GM19238 (cell line): Measurements from ENCODE around the gene TARS3.
"Not testable (repeated sequence)": the region's sequence is repeated elsewhere in the genome, so short reads cannot be mapped to it uniquely, and the experiment has no call there.

Experiments
- DNase-seq: peaks from one replicate; pipeline ENCODE4 v3.0.0; 2011; ENCODE audit warnings: low spot score; ENCODE audit not compliant: insufficient read length

The TARS3 gene

GRCh38 chr15:101723874-101724674 is at the start of gene TARS3:
Gene TARS3 (minus strand): TSS chr15:101724473. CDS start chr15:101724387, 86 bp downstream.
- peak; percentile 82 for DNase-seq

- no peak for DNase-seq
These were observed 49.3 kb upstream of the TARS3 start for GRCh38 chr15:101773496-101774100.

DNA sequence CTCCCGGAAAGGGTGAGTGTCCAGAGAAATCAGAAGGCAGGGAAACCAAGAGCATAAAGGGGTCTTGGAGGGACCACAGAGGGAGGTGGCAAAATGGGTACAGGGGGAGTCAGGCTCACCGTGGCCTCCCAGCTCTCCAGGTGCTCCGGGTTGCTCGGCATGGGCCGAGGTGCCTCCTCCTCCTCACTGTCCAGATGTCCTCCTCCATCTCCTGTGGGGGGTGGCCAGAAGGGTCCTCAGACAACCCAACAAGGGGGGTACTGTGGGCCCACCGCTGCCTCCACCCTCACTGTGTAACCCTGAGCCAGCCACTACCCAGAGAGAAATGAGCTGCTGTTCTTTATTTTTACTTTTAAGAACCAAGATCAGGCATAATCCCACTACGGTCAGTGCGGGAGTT is 48.6 kb upstream of the TARS3 start:
- no peak for DNase-seq

GRCh38 chr15:101767083-101767640 is 42.9 kb upstream of the TARS3 start:
- not testable (repeated sequence) for DNase-seq

DNA sequence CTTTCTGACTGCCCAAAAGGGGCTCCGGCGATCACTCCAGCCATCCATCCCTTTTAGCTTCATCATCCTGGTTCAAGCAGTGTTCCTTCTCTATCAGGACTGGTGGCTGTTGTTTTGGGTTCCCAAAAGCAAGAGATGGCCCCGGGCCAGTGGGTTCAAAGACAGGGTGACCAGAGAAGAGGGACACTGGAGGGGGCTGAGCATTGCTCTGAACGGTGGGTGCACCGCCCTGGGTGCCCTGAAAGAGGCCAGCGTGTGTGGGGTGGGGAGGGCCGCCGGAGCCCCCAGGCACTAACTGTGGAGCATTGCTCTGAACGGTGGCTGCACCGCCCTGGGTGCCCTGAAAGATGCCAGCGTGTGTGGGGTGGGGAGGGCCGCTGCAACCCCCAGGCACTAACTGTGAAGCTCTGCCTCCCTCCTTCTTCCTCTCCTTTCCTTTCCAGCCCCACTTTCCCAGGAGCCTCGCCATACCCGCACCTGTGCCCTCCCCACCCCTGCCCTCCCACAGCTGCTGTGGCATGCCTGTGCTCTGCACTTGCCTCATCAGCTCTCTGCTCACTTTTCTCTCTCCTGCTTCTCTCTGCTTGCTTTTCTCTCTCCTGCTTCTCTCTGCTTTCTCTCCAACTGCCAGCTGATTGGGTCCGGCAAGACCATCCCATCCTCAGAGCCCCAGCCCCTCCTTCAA is 41.6 kb upstream of the TARS3 start:
- DNase-seq, result no peak

DNA sequence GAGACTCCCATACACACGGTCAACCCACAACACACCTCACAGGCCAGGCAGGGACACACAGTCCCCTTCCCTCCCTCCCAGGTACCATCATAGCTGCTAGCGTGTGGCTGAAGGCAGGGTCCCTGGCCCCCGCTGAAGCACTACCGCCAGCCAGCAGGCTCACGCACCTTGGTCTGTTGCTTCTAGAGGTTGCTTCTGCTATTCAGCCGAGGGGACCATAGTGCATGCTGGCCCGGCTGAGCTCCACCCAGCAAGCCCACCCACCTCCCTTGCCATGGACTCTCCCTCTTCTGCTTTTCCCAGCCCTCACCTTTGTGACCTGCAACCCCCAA is 41.0 kb upstream of the TARS3 start:
- not testable (repeated sequence) for DNase-seq

- not testable (repeated sequence) for DNase-seq
These were observed 40.5 kb upstream of the TARS3 start for GRCh38 chr15:101764669-101765339.

DNA sequence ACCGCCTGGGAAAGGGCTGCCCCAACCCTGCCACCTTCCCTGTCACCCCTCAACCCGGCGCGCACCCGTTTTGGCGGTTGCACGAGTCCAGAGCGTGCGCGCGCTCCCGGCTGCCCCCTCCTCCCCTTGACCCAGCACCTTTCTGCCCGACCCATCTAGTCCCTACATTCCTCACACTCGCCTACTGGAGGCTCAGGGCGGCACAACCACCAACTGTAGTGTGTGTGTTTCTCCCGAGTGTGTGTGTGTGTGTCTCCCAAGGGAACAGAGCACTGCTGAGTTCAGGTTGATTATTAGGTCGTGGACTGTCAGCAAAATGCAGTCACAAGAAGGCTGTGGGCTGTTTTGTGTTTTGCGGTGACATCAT is 22.4 kb upstream of the TARS3 start:
- not testable (repeated sequence) for DNase-seq

DNA sequence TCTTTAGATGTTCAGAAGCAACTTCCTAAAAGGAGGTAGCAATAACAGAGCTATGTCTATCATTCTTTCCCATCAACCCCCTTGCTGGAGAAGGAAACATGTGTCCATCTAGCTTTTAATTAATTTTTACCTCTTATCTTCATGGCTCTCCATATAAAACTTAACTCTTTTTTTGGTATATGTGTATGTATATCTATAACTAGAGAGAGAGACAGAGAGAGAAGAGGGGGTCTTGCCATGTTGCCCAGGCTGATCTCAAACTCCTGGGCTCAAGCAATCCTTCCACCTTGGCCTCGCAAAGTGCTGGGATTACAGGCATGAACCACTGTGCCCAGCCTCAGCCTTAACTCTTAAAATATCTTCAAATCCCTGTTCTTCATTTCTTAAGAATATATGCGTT is 10.6 kb upstream of the TARS3 start:
- not testable (repeated sequence) for DNase-seq

DNA sequence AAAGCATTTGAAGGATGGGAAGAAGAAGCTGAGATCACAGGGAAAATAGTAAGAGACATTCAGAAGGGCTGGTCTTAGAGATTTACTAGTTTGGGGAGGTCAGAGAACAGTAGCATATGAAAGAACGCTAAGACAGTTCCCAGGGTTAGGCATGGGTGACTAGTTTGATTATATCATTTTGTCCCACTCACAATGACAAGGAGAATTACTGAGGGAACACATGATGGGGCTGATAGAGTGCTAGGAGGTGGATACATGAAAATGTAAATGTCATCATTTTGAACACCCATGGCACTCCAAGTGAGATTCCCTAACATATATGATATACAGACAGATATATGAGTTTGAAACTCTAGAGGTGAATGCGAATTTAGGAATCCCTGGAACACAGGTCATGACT is 9.3 kb upstream of the TARS3 start:
- no peak for DNase-seq

DNA sequence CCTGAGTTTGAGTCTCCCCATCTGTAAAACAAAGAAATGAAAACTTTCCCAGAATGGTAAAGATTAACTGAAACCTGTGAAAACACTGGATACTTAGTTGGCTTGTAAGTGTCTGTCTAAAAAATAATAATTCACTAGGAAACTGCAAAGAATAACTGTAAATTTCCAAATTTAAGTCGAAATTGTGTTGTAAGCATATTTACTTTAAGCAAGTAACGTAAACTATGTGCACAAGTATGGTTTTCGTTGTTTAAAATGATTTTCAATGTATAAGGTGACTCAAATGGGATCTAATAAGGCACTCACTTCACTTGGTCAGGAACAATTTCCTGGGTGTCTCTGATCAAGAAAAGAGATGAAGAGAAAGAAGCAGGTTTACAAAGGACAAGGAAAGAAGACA is 8.5 kb upstream of the TARS3 start:
- no peak for DNase-seq

DNA sequence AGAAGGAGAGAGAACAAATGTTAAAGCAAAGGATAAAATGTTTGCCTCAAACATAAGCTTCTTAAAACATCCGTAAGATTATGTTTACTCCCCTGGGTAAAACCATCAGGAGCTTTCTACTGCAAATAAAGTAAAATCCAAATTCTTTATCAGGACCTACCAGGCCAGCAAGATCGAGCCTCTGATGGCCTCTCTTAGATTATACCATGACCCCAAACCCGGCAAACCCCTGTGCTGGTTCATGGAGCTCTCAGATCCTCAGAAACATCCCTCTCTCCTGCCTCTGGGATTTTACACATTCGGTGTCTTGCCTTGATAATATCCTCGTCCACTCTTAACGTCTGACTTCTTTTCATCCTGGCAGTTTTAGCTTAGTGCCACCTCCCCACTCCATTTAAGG is 7.5 kb upstream of the TARS3 start:
- DNase-seq, result no peak

- no peak for DNase-seq
These were observed 2.9 kb upstream of the TARS3 start for GRCh38 chr15:101727186-101727585.

GRCh38 chr15:101725073-101725472 is 800 bp upstream of the TARS3 start:
- no peak for DNase-seq

- no peak for DNase-seq
These were observed 367 bp upstream of the TARS3 start for GRCh38 chr15:101724675-101725005.

DNA sequence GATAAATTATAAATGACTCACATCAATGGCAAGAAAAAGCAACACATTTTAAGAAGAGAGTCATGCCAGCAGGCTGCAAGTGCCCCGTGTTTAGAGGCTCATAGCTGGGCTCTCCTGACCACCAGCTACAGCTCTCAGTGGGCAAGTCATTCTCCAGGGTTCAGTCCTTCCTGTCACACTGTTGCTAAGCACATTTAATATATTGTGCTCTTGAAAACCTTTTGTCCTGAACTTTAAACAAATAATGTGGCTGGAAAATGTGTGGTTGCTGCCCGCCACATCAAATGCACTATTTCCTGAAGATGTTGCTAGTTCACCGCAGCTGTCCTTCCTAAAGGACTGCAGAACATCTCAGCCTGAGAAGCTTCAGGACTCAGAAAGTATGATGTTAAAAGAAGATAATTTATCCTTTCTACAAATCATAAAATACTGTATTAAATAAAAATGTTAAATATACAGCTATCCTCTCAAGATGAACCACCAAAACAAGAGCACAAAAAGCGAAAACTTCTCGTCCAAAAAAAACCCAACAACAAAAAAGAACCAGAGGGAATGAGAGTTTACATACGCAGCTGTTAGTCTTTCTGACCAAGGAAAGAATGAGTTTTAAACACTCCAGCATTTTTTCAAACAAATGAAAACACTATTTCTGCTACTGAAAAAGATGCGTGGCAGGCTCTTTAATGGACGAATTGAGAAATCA is 951 bp downstream of the TARS3 start:
- peak; percentile 28 for DNase-seq

DNA sequence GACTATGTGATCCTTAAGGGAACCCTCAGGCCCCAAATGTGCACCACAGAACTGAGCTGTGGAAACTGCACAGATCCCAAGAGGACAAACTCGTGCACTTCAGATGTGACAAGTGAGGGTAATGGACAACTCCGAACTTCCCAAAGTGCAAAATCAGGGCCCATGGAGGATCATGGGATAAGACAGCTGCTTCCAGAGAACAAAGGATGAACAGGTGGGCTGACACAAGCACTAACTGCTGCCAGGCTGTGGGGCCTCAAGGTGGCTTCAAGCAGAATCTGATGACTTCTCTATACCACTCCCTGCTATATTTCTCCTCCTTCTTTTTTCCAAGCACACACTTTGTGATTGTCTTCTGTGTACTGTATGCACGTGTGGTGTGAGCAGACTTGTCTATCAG is 5.4 kb downstream of the TARS3 start:
- DNase-seq, result no peak

DNA sequence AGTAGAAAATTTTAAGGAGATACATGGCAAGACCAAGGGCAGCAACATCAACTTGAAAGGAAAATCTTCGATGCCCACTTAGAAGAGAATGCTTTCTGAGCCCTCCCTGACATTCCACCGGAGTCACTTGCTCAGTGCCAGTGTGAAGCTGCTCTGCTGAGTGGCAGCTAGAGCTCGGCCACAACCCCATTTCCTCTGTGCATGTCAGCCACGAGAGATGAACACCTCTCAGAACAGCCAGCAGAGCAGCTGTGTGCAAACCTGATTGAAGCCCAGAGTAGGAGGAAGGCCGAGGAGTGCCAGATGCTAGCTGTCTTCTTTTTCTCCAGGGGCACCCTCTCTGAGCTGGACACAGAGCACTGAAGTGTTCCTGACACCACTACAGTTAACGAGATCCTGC is 12.2 kb downstream of the TARS3 start:
- no peak for DNase-seq

DNA sequence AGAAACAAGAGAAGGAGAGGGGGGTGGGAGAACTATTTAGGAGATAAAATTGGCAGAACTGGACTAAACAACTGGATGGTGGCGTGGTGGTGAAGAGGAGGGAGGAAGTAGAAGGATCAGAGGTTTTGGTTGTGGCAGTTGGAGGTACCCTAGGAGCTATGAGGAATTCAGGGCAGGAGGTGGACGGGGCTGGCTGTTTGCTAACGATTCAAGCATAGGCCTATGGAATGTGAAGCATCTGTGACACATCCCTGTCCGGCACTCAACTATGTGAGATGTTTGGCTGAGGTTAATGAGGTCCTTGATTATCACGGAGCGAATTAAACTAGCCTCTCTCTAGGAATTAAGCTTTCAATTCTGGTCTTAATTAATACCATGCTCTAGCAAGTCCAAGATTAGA is 13.5 kb downstream of the TARS3 start:
- DNase-seq, result no peak

- no peak for DNase-seq
These were observed 14.8 kb downstream of the TARS3 start for GRCh38 chr15:101709466-101709865.

DNA sequence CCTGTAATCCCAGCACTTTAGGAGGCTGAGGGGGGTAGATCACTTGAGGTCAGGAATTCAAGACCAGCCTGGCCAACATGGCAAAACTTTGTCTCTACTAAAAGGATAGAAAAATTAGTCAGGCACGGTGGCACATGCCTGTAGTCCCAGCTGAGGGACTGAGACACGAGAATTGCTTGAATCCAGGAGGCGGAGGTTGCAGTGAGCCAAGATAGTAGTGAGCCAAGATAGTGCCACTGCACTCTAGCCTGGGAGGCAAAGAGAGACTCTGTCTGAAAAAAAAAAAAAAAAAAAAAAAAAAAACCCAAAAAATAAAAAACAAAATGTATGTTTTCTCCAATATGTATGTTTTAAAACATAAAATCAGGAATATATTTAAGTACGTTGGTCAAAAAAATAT is 16.3 kb downstream of the TARS3 start:
- DNase-seq, result no peak
